GM19035 (cell line): Measurements from ENCODE around the gene GJD2.

Source experiments
- ATAC-seq: cut with Tn5 transposase; IDR thresholded peaks from one replicate; pipeline ENCODE4 v1.9.1; 2021; ENCODE audit not compliant: unreplicated experiment

The GJD2 gene

DNA sequence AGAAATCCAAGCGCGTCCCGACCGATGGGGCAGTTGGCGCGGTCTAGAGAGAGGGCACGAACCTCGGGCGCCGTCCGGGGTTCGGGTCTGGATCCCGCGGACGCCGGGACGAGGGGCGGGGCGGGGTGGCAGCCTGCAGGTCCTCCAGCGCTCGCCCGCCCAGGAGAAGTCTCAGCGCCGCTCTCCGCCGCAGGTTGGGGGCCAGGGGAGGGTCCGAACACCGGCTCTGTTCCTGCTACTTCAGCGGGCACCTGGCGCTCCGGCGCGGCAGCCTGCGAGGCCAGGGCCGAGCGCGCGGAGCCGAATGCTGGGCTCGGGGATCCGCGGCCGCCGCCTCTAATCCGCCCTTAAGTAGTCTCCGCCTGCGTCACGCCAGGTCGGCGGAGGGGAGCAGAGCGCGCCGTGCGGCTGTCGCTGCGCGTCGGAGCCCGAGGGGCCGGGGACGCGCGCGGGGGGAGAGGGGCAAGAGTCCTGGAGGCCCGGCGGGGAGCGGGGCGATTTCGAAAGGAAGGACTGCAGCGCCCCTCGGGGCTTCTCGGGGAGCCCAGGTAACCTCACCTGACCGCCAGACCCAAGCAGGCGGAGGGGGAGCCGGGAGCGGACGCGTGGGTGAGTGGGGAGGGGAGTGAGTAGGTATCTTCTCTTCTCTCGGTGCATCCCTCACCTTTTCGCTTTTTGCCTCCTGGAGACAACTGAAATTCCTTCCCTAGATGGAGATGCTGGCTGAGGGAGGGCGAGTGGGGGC is at the start of gene GJD2:
Gene GJD2 (minus strand): TSS at position 325 of the 745 bp plus-strand sequence. CDS start 510 bp downstream, outside the sequence.
- no peak for ATAC-seq

DNA sequence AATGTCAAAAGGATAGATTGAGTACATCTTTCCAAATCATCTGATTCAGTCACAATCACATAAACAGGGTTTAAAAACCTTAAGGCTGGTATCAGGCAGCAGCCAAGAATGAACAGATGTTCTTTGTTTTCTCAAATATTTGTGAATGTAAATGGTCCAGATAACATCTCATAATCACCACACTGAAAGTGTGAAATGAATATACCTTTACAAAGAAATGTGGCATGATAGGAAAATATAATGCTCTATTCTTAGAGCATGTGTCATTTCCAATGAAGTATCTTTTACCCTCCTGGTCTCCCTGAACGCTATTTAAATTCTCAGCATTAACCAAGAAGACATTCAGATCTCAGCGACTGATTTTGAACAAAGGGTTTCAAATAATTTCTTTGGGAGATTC is 49.3 kb upstream of the GJD2 start:
- no peak for ATAC-seq

DNA sequence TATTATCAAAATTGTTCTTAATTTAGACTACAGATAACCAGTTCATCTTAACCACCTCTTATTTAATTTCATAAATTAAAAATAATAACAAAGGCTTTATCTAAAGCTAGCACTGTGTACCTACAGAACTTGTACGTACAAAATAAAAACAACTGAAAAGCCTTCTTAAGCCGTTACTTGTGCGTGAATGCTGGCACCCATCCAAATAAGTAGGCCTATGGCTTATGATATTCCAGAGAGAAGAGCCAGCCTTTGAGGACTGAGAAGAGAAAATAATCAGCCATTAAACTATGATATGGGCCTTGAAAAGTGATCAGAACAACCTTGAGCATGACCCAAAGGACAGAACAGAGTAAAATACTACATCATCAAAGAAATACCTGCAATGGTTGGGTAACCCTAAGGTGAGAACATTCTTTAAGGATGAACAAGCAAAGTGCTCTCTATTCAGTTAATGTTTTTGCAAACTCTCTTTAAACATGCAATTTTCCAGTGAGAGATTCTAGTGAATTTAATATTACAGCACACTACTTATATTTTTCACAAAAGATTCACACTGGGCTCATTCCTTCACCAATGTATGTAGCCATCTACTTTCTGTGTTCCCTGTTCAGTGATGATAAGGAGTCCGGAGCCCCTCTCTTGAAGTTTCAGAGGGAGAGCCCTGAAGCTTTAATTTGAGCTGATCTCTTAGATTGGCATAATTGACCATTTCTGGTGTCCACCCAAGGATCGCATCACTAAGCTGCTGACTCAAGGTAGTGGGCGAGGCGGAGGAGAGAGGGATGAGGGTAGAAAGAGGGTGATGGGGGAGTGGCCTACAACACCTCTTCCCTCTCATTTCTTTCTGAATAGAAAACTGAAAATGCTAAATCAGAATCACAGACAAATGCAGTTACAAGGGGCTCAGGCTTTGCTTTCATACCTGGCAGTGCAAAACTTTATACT is 48.3 kb upstream of the GJD2 start:
- no peak for ATAC-seq

DNA sequence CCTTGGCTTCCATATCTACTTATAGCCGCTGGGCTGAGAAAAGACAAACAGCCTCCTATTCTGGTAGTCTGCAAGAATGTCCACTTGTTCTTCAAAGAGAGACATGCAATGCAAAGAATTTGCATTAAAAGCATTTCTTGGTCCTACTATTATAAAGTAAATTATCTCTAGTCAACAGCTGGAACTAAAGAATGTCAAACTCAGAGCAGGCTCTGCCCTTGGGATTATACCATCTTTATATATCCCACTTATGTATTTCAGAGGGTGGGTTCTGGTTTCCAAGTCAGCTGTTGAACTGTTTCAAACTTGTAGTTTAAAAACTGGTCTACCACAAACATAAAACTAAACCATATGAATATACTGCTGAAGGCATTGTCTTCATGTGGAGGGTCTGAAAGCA is 47.6 kb upstream of the GJD2 start:
- no peak for ATAC-seq

DNA sequence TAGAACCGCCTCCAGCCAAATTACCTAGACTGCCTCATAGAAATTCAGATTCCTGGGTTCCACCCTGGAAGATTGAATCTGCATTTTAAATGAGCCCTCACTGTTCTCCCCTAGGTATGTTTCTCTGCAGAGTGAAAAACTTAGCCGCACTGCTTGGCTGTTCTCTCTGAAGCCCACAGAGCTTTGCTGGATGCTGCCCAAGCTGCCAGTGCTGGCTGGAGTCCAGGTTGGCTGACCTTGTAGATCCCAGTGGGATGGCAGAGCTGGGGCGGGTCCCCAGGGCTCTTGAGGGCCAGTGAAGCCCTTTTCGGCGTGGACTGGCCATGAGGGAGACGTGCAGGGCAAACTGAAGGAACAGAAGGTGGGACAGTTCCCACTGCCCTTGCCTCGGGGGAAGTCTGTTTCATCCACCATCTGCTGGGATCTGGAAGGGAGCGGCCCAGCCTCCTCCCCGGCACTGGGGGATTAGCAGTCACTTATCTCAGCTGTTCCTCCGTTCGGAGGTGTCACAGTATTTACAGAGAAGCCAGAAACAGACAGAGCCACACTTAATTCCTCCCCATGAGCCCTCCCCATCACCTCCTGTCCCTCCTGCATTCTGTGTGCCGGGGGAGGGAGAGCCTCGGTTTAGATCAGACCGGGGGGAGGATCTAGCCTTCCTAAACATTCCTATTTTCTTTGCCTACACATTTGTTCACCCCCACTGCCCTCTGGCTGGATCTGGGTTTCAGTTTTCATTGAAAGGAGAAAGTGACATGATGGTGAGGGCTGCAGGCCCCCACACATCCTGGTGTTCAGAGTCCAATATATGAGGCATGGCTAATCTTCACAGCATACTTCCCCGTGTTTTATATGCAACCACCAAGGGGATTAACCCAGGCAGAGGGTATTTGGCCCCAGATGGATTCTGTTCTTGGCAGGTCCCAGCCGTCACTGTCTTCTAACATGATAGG is 44.6 kb upstream of the GJD2 start:
- ATAC-seq, result no peak

DNA sequence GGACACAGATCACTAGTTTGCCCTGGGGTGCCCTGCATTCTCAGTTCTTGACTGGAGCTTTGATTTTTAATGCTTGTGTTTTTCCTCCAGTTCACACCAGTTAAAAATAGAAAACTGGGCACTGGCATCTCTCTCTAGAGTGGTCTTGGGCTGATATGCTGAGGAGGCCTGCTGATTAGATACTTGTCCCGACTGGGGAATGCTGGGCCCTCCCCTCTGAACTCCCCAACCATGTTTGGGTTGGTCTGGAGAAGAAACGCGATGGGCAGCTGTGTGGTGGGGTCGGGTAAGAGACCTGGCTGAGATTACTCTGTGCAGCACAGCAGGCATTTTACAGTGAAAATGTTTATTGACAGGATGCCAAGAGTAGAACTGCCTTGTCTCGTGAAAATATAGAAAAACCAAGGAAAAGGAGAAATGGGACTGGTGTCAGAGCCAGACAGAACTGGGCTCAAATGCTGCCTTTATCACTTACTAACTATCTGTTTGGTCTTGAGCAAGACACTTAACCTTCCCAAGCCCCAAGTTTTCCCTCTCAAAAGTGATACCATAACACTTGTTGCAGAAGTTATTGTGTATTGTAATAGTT is 42.1 kb upstream of the GJD2 start:
- no peak for ATAC-seq

DNA sequence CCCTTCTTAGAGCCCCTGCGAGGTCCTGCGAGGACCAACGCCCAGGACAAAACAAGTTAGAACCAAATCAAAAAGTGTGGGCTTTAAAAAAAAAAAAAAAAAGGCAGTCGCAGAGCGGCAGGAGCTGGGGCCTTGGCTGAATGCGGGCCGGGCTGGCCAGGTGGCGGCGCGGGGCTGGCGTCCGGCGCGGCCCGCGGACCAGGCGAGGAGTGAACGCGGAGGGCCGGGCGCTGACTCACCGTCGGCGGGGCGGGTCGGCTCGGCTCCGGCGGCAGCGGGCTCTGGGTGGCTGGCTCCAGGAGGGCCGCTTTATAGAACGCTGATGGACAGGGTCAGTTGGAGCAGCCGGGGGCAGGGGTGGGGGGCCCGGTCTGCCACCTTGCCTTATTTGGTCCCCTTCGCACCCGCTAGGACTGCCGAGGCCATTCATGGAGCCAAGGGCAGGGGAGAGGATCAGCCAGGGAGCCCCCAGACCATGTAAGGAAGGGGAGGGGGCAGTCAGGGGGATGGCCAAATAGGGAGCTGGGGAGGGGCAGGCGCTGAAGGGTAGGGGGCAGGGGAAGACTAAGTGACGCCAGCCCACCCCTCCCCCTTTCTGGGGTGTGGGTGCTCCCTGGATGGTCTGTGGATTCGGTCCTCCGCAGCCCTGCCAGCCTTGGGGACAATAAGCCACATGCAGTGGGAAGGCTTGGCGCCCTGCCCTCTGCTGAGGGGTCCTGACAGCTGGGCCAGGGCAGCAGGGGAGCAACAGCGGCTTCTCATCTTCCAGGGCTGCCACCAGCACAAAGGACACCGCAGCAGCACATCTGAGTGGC is 40.7 kb upstream of the GJD2 start, which contains the start of gene ACTC1:
Gene ACTC1 (minus strand): TSS at position 283 of the 815 bp plus-strand sequence. CDS start 741 bp downstream, outside the sequence.
- no peak for ATAC-seq

DNA sequence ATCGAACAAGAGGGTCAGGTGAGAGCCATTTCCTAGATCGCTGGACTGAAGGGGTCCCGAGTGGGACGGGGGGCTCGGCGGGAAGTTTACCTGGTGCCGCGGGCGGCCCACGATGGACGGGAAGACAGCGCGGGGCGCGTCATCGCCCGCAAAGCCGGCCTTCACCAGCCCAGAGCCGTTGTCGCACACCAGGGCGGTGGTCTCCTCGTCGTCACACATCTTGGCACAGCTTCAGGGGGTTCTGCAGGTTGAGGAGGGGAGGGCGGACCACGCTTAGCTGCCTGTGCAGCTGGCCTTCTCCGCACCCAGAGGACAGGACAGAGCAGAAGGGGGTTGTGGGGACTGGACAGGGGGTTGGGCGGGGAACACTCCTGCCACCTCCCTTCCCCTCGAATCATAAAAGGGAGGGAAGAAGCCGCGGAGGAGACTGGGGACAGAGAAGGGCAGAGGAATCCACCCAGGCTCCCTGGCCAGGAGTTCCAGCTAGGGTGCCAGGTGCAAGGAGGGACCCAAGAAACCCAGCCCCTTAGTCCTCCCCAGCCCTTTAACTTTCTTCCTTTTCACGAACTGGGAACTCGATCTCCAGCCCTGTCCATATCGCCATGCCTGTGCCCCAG is 39.9 kb upstream of the GJD2 start:
- ATAC-seq, result no peak

DNA sequence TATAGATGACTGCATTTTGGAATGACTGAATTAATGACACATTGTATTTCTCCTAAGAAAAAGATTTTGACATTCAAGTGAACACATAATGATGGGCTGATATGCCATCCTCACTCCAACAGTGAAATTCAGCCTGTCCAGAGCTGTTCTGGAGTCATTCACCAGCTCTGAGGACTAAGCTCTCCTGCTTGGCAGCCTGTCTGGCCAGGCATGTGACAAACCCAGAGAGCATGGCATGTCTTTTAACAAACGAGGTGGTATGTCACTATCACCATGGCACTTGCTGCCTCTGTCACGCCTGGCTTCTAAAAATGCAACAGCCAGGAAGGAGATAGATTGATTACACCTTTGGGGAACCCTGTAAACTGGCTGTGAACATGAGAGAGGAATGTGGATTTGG is 39.1 kb upstream of the GJD2 start:
- ATAC-seq, result no peak

DNA sequence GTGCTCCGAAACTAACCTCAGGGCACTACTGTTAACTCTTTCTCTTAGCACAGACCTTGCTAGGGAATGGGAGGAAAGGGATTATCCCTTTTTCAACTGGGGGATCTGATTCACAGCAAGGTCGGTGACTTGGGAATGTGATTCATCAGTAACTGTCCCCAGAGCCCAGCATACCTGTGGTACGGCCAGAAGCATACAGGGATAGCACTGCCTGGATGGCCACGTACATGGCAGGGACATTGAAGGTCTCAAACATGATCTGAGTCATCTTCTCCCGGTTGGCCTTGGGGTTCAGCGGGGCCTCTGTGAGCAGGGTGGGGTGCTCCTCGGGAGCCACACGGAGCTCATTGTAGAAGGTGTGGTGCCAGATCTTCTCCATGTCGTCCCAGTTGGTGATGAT is 38.3 kb upstream of the GJD2 start:
- ATAC-seq, result no peak

DNA sequence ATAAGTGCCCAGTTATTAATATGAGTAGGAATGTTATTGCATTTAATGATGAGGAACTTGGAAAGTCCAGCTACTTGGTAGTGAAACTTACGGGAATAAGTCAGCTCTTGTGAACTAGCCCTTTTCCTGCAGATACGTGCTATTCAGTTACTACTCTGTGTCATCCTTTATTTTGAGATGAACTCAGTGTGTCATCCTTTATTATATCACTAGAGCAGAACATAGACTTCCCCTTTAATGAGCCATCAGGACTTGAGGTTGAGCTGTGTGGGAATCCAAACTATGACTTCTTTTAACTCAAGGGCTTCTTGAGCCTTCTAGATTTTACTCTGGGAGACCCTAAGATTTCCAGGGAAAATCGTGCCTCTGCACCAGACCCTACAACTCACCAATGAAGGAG is 36.9 kb upstream of the GJD2 start:
- ATAC-seq, result no peak

DNA sequence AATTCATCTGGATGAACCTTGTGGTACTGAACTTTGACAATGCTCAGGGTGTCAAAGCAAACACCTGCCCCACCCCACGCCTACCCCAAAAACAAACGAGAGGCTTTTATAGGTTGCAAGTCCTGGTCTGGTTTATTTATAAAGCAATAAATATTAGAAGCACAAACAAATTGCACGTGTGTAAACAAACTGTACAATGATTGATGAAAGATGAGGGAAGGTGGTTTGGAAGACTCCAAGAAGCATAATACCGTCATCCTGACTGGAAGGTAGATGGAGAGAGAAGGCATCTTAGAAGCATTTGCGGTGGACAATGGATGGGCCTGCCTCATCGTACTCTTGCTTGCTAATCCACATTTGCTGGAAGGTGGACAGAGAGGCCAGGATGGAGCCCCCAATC is 35.3 kb upstream of the GJD2 start:
- ATAC-seq, result no peak

DNA sequence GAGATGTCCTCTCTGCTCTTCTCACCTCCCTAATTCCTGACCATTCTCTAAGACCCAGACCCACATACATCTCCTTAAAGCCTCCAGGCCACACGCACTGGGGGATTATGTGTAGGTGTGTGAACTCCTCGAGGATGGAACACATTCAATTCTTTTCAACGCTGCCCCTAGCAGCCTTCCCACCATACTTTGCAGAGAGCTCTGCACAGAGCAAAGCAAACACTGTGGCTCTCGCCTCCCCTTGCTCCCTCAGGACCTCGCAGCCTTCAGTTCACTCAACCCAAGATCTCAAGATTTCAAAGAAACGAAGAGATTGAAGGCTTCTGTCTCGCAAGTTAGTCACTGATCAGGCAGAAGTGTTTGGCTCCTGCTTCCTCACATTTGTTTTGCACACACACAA is 34.5 kb upstream of the GJD2 start:
- no peak for ATAC-seq

DNA sequence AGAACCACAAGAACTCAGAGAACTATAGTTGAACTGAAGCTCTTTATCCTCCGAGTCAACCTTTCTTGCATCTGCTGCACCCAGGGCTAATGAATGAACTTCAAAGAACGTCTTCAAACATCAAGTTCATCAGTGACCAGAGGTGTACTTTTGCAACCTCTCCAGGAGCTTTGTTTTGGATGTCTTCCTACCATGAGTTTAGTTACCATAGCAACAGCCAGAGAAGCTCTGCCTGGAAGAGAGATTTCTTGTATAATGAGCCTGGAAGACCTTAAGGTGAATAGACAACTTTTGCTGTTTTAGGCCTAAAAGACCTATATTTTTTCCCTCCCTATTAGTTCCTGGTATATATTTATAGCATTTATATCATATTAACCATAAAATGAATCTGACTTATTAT is 31.4 kb upstream of the GJD2 start:
- ATAC-seq, result no peak

DNA sequence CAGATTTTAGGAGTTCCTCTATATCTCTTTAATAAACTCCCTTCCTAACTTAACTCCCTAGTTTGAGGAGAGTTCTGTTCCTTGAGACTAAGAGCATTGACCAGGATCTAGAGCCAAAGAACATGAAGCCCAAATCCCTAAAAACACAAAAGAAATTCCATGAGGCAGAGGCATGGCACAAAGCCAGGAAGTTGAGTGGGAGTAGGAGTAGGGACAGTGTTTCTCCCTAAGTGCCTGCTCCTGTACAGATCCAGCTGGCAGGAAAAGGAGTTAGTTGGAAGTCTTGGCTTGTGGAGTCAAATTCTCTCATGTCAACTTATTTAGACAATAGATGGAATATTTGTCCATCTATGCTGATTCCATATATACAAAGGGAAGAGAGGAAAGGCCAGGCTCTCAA is 29.2 kb upstream of the GJD2 start:
- no peak for ATAC-seq

DNA sequence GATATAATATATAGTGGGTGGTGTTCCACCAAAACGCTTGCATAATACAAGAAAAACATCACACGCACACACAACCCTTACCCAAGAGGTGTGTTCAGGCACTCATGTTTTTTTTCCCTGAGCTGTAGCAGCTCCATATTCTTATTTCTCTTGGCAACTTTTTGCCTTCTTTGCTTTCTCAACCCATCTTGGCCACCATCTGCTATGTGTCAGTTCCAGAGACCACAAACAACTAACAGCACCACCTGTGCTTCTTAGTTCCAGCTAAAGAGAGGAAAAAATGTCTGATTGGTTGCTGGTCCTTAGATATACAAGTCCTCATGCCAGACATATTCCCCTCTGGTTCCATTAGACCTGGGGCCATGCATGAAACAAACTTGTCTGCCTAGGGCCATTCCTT is 28.6 kb upstream of the GJD2 start:
- no peak for ATAC-seq

DNA sequence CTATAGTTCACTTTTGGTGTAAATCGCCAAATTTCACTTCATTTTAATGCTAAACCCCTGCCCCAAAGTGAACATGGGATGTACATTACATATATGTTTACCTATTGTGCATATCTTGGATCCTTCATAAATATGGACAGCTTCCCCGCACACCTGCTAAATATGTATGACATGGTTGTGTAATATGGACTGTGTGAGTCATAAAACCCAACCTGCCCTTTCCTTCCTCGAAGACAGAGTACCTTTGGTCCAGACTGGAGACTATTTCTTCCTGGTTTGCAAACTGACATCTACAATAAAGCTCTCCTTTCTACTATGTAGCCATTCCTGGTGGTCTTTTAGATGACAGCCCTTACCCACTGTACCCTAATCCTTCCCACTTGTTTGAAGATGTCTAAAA is 28.1 kb upstream of the GJD2 start:
- ATAC-seq, result no peak

DNA sequence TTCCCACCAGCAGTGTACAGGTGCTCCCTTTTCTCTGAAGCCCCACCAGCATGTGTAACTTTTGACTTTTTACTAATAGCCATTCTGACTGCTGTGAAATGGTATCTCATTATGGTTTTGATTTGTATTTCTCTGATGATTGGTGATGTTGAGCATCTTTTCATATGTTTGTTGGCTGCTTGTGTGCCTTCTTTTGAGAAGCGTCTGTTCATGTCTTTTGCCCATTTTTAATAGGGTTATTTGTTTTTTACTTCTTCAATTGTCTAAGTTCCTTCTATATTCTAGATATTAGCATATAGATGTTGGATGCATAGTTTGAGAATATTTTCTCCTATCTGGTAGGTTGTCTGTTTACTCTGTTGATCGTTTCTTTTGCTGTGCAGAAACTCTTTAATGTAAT is 25.9 kb upstream of the GJD2 start:
- no peak for ATAC-seq

DNA sequence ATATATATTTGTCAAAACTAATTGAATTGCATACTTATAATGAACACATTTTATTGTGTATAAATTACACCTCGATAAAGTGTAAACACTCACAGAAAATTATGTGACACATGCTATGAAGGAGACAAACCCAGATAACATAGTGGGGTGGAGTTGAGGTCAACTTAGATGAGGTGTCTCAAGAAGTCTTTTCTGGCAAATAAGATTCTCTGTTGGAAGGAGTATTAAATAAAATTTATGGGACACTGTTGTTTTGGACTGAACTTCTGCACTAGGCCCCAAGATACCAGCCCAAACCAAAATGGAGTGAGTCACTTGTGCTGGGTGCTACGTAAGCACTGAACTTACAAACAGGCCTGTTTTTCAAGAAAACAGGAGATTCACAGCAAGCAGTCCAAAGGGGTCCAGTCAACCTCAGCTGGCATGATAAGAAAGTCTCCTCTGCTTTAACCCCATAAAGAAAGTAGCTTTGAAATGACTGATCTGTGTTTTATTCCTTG is 21.9 kb upstream of the GJD2 start:
- ATAC-seq, result no peak
